GM23338 (cell line): ENCODE data around the gene RNF121. TPM values are rescaled to one million over a fixed set of nuclear protein-coding genes. Genes with fewer than 3 reads are reported as not detected.

ENCODE experiments used
- ATAC-seq: fragments of 200-7000 bp; cut with Tn5 transposase; 3 replicates; pipeline ENCODE4 v1.9.1; 2020
- DNase-seq: peaks from one replicate; pipeline ENCODE4 v3.0.0-alpha.2; 2015; ENCODE audit warnings: low spot score
- H2AFZ ChIP-seq: fragments of 200-600 bp; sonication (generic); 2 replicates; pipeline ENCODE4 v1.8.0; 2016; ENCODE audit warnings: antibody characterized with exemption, mild to moderate bottlenecking, moderate library complexity
- H3F3A ChIP-seq: fragments of 200-600 bp; sonication (generic); replicated peaks from 2 replicates; pipeline ENCODE4 v1.8.0; 2017; ENCODE audit warnings: antibody characterized with exemption, mixed run types, low read depth
- H3K27ac ChIP-seq: fragments of 200-600 bp; sonication (generic); 2 replicates; pipeline ENCODE4 v1.6.1; 2016; ENCODE audit warnings: low read depth
- H3K27me3 ChIP-seq: fragments of 200-600 bp; sonication (generic); 2 replicates; pipeline ENCODE4 v1.8.0; 2016; ENCODE audit warnings: mild to moderate bottlenecking, mixed run types, moderate library complexity; ENCODE audit not compliant: insufficient read depth
- H3K36me3 ChIP-seq: fragments of 200-600 bp; sonication (generic); 2 replicates; pipeline ENCODE4 v1.8.0; 2016; ENCODE audit warnings: mild to moderate bottlenecking; ENCODE audit not compliant: insufficient read depth
- H3K4me1 ChIP-seq: fragments of 200-600 bp; sonication (generic); 2 replicates; pipeline ENCODE4 v1.8.0; 2016; ENCODE audit warnings: mild to moderate bottlenecking, moderate library complexity; ENCODE audit not compliant: insufficient read depth
- H3K4me2 ChIP-seq: fragments of 200-600 bp; sonication (generic); 2 replicates; pipeline ENCODE4 v1.7.1; 2017; ENCODE audit warnings: mixed run types
- H3K4me3 ChIP-seq: fragments of 200-600 bp; sonication (generic); 2 replicates; pipeline ENCODE4 v1.6.1; 2016; ENCODE audit warnings: mixed run types
- H3K79me2 ChIP-seq: fragments of 200-600 bp; sonication (generic); replicated peaks from 2 replicates; pipeline ENCODE4 v1.8.0; 2017; ENCODE audit warnings: mild to moderate bottlenecking; ENCODE audit not compliant: insufficient read depth
- H3K9me2 ChIP-seq: fragments of 200-600 bp; sonication (generic); 2 replicates; pipeline ENCODE4 v1.8.0; 2017; ENCODE audit not compliant: insufficient read depth
- H4K20me1 ChIP-seq: fragments of 200-600 bp; sonication (generic); replicated peaks from 2 replicates; pipeline ENCODE4 v1.8.0; 2017; ENCODE audit warnings: mild to moderate bottlenecking; ENCODE audit not compliant: insufficient read depth
- H3K27ac Mint-ChIP-seq: 2 replicates; pipeline ENCODE4 v1.8.0; 2020; ENCODE audit warnings: inconsistent platforms, mild to moderate bottlenecking, moderate library complexity, mixed read lengths
- H3K27me3 Mint-ChIP-seq: 3 replicates; pipeline ENCODE4 v1.8.0; 2022; ENCODE audit warnings: low read depth, mild to moderate bottlenecking, moderate library complexity, mixed read lengths, inconsistent platforms; ENCODE audit not compliant: insufficient read depth, poor library complexity
- H3K36me3 Mint-ChIP-seq: 3 replicates; pipeline ENCODE4 v1.8.0; 2021; ENCODE audit warnings: low read depth, mild to moderate bottlenecking, inconsistent platforms, moderate library complexity, mixed read lengths
- H3K4me1 Mint-ChIP-seq: 3 replicates; pipeline ENCODE4 v1.8.0; 2020; ENCODE audit warnings: mild to moderate bottlenecking, inconsistent platforms, mixed read lengths
- H3K4me3 Mint-ChIP-seq: 3 replicates; pipeline ENCODE4 v1.8.0; 2021; ENCODE audit warnings: moderate library complexity, mild to moderate bottlenecking, inconsistent platforms, mixed read lengths
- H3K9me3 Mint-ChIP-seq: 3 replicates; pipeline ENCODE4 v1.8.0; 2020; ENCODE audit warnings: moderate library complexity, mild to moderate bottlenecking, inconsistent platforms, mixed read lengths
- CREB1 ChIP-seq: fragments of 250-450 bp; sonication (Bioruptor Pico); IDR thresholded peaks from 2 replicates; pipeline ENCODE4 v1.5.0; 2020; ENCODE audit warnings: low read depth, mild to moderate bottlenecking, moderate library complexity
- CTCF ChIP-seq, 2 experiments: fragments of 200-600 bp in 1 of 2; sonication (generic) in 1 of 2; conservative IDR thresholded peaks; 2 replicates each; pipeline versions ENCODE4 v1.5.1 to v1.6.1; 2016 to 2017; ENCODE audit warnings: antibody characterized with exemption in 2 of 2, low read depth in 2 of 2, mild to moderate bottlenecking in 2 of 2, moderate library complexity in 1 of 2
- ETS1 ChIP-seq: IDR thresholded peaks from 2 replicates; pipeline ENCODE4 v1.6.1; 2016; ENCODE audit warnings: antibody characterized with exemption
- EZH2 ChIP-seq: fragments of 200-600 bp; sonication (generic); IDR thresholded peaks from one replicate; pipeline ENCODE4 v1.8.0; 2017; ENCODE audit warnings: antibody characterized with exemption, mild to moderate bottlenecking, low read depth; ENCODE audit not compliant: unreplicated experiment
- EZH2phosphoT487 ChIP-seq: fragments of 200-600 bp; sonication (generic); IDR thresholded peaks from one replicate; pipeline ENCODE4 v1.8.1; 2018; ENCODE audit warnings: antibody characterized with exemption; ENCODE audit not compliant: unreplicated experiment
- JUNB ChIP-seq: IDR thresholded peaks from one replicate; pipeline ENCODE4 v1.6.1; 2016; ENCODE audit warnings: antibody characterized with exemption; ENCODE audit not compliant: unreplicated experiment
- NANOG ChIP-seq: IDR thresholded peaks from 2 replicates; pipeline ENCODE4 v1.6.1; 2016; ENCODE audit warnings: antibody characterized with exemption, borderline replicate concordance
- POLR2AphosphoS5 ChIP-seq: IDR thresholded peaks from 2 replicates; pipeline ENCODE4 v1.6.1; 2016; ENCODE audit warnings: antibody characterized with exemption, low read depth
- ZNF114 ChIP-seq: fragments of 250-450 bp; sonication (Bioruptor Pico); IDR thresholded peaks from 2 replicates; pipeline ENCODE4 v1.5.0; 2020; ENCODE audit warnings: mild to moderate bottlenecking, moderate library complexity
- ZNF331 ChIP-seq: fragments of 250-450 bp; sonication (Bioruptor Pico); IDR thresholded peaks from 2 replicates; pipeline ENCODE4 v1.5.0; 2020; ENCODE audit warnings: low read depth, mild to moderate bottlenecking, moderate library complexity
- polyA plus RNA-seq: library from polyadenylated mRNA; unstranded; fragments of >200 nt; fragmentation: Nextera tagmentation; extraction: Ambion mirVana; gene quantifications from 2 replicates; pipeline ENCODE4 v1.2.1, GENCODE V29; 2016
- total RNA-seq: library from RNA; depleted of rRNA; stranded (reverse); fragments of >200 nt; shearing (Covaris generic); gene quantifications from 2 replicates; pipeline ENCODE4 v1.2.3, GENCODE V29; 2014

Gene RNF121
- total and polyA plus RNA-seq, 2 experiments from 2014 or later: 7.8 to 37.7 TPM

- TF ChIP-seq CTCF (conservative IDR thresholded peaks at IDR 0.05; ENCODE audit: low read depth in 2 of 2) (no peak), ETS1 (no peak), JUNB (no peak), ZNF331 (CRISPR knock-in tag) (no peak), EZH2phosphoT487 (no peak)
Observed at GRCh38 chr11:71917646-71918140, 11.2 kb upstream of the RNF121 start (continued).

- Histone ChIP-seq H3K27ac (peak within 1 kb of the TSS; percentile 98), H3K4me2 (peak within 1 kb of the TSS; percentile 98), H2AFZ (peak within 1 kb of the TSS; percentile 95), H3K79me2 (peaks cover 52% of the 10 kb centered on the region), H3K9me2 (no peaks in the 10 kb centered on the region), H3K36me3 (no peaks in the 10 kb centered on the region; the same call in 1 of the 2 replicates), H4K20me1 (peaks cover 17% of the 10 kb centered on the region; the same call in 1 of the 2 replicates), H3K27me3 (no peaks in the 10 kb centered on the region), H3F3A (0 out of 2 replicates have a peak, but pooled peaks cover 2% of the 10 kb centered on the region), H3K4me1 (peaks cover 15% of the 10 kb centered on the region), H3K4me3 (peak within 1 kb of the TSS; percentile 79)
- DNase-seq (peak; percentile 92), ATAC-seq (peak; percentile 91)
- peak within 1 kb of the TSS; percentile 100 for H3K27ac Mint-ChIP-seq
- H3K4me3 Mint-ChIP-seq: peak within 1 kb of the TSS; percentile 95
- peaks cover 6% of the 10 kb centered on the region for H3K4me1 Mint-ChIP-seq
- peaks cover 5% of the 10 kb centered on the region for H3K27me3 Mint-ChIP-seq
- H3K36me3 Mint-ChIP-seq: peaks cover 15% of the 10 kb centered on the region
- H3K9me3 Mint-ChIP-seq: no peaks in the 10 kb centered on the region
- TF ChIP-seq CTCF (conservative IDR thresholded peaks at IDR 0.05; ENCODE audit: low read depth in 2 of 2): no peak
- TF ChIP-seq EZH2: no peak
- peak; percentile 72; the same call in 1 of the 2 replicates for TF ChIP-seq ETS1
- TF ChIP-seq ZNF114 (CRISPR knock-in tag): no peak
- peak; percentile 52; the same call in 1 of the 2 replicates for TF ChIP-seq POLR2AphosphoS5
- TF ChIP-seq CREB1 (CRISPR knock-in tag): 0 out of 2 replicates have a peak, but pooled peaks have one; percentile 21
- no peak for TF ChIP-seq JUNB
- TF ChIP-seq NANOG: 0 out of 2 replicates have a peak, but pooled peaks have one; percentile 12
Observed at GRCh38 chr11:71927820-71928736, 768 bp upstream of the RNF121 start, which contains the start of gene XNDC1N. Gene XNDC1N, minus strand, starts transcription at chr11:71928594. Its CDS starts 5,241 bp downstream, at chr11:71923353.
